Measurements from ENCODE around the gene ANO5.
"Not testable (repeated sequence)": the region's sequence is repeated elsewhere in the genome, so short reads cannot be mapped to it uniquely, and the experiment has no call there.

DNA sequence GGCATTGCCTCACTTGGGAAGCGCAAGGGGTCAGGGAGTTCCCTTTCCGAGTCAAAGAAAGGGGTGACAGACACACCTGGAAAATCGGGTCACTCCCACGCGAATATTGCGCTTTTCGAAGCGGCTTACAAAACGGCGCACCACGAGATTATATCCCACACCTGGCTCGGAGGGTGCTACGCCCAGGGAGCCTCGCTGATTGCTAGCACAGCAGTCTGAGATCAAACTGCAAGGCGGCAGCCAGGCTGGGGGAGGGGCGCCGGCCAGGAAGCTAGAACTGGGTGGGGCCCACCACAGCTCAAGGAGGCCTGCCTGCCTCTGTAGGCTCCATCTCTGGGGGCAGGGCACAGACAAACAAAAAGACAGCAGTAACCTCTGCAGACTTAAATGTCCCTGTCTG is 92.1 kb downstream of the ANO5 start:
- not testable (repeated sequence) for TF ChIP-seq RBBP5 (IDR thresholded peaks at IDR 0.05; ENCODE audit: borderline replicate concordance, low read depth, low read length); SIX5 (IDR thresholded peaks at IDR 0.05; ENCODE audit: low read depth, low read length); JUN (IDR thresholded peaks at IDR 0.05; ENCODE audit: low read depth, low read length); TAF1 (IDR thresholded peaks at IDR 0.05; ENCODE audit: low read depth, low read length); CTCF (IDR thresholded peaks at IDR 0.05; ENCODE audit: control extremely low read depth in 1 of 3, insufficient read depth in 1 of 3, low read depth in 1 of 3, low read length in 3 of 3); POLR2AphosphoS5 (IDR thresholded peaks at IDR 0.05; ENCODE audit: low read depth, low read length); ZNF274 (IDR thresholded peaks at IDR 0.05; ENCODE audit: borderline replicate concordance, extremely low read depth, low read length); HDAC6 (IDR thresholded peaks at IDR 0.05; ENCODE audit: low read depth, low read length); POLR2A (IDR thresholded peaks at IDR 0.05; ENCODE audit: control extremely low read depth in 1 of 2, low read depth in 2 of 2, low read length in 2 of 2); MAX (IDR thresholded peaks at IDR 0.05)

Measured in H1 (cell line).